HL-60/S4 treated with phorbol 12-myristate 13-acetate at 8.2 ng/mL for 4 days and 3 days (cell line): ENCODE data around the gene TBC1D8.

ENCODE experiments used
- in situ Hi-C: fragments of 300-500 bp; cut with MboI; formaldehyde crosslinking; loops from 2 replicates; pipeline ENCODE4 v1.15.0; 2022; ENCODE audit warnings: low sequenced_read_pairs

The TBC1D8 gene

GRCh38 chr2:101151146-101151858 is at the start of gene TBC1D8:
Gene TBC1D8, minus strand, starts transcription at chr2:101151382. Its CDS starts 129 bp downstream, at chr2:101151253.
- in situ Hi-C loops = loop anchor here (25.0 kb wide), 1 partner anchor 114 kb away; no protein-coding TSS in a partner anchor

GRCh38 chr2:101200676-101201075 is 49.5 kb upstream of the TBC1D8 start:
- in situ Hi-C loops = no loop called here

- in situ Hi-C loops = loop anchor here (25.0 kb wide), 1 partner anchor 587 kb away; no protein-coding TSS in a partner anchor
Observed at GRCh38 chr2:101199251-101199791, 48.1 kb upstream of the TBC1D8 start.

GRCh38 chr2:101197814-101198213 is 46.6 kb upstream of the TBC1D8 start:
- in situ Hi-C loops = loop anchor here (25.0 kb wide), 1 partner anchor 586 kb away; no protein-coding TSS in a partner anchor

- in situ Hi-C loops = loop anchor here (25.0 kb wide), 1 partner anchor 585 kb away; no protein-coding TSS in a partner anchor
Observed at GRCh38 chr2:101197215-101197745, 46.1 kb upstream of the TBC1D8 start.

- in situ Hi-C loops = loop anchor here (25.0 kb wide), 1 partner anchor 584 kb away; no protein-coding TSS in a partner anchor
Observed at GRCh38 chr2:101195871-101196661, 44.9 kb upstream of the TBC1D8 start.

- in situ Hi-C loops = loop anchor here (25.0 kb wide), 1 partner anchor 581 kb away; no protein-coding TSS in a partner anchor
Observed at GRCh38 chr2:101193033-101193626, 41.9 kb upstream of the TBC1D8 start.

GRCh38 chr2:101190747-101191516 is 39.8 kb upstream of the TBC1D8 start:
- in situ Hi-C loops = loop anchor here (25.0 kb wide), 1 partner anchor 579 kb away; no protein-coding TSS in a partner anchor

GRCh38 chr2:101188683-101189405 is 37.7 kb upstream of the TBC1D8 start:
- in situ Hi-C loops = loop anchor here (25.0 kb wide), 1 partner anchor 577 kb away; no protein-coding TSS in a partner anchor

GRCh38 chr2:101187131-101187530 is 35.9 kb upstream of the TBC1D8 start:
- in situ Hi-C loops = loop anchor here (25.0 kb wide), 1 partner anchor 575 kb away; no protein-coding TSS in a partner anchor

- in situ Hi-C loops = loop anchor here (25.0 kb wide), 1 partner anchor 573 kb away; no protein-coding TSS in a partner anchor
Observed at GRCh38 chr2:101185656-101186055, 34.5 kb upstream of the TBC1D8 start.

- in situ Hi-C loops = loop anchor here (25.0 kb wide), 1 partner anchor 573 kb away; no protein-coding TSS in a partner anchor
Observed at GRCh38 chr2:101185085-101185484, 33.9 kb upstream of the TBC1D8 start.

GRCh38 chr2:101179982-101180381 is 28.8 kb upstream of the TBC1D8 start:
- in situ Hi-C loops = loop anchor here (25.0 kb wide), 1 partner anchor 568 kb away; no protein-coding TSS in a partner anchor

- in situ Hi-C loops = loop anchor here (25.0 kb wide), 1 partner anchor 565 kb away; no protein-coding TSS in a partner anchor
Observed at GRCh38 chr2:101176803-101177202, 25.6 kb upstream of the TBC1D8 start.

GRCh38 chr2:101175991-101176390 is 24.8 kb upstream of the TBC1D8 start:
- in situ Hi-C loops = loop anchor here (25.0 kb wide), 1 partner anchor 564 kb away; no protein-coding TSS in a partner anchor

GRCh38 chr2:101173707-101174295 is 22.6 kb upstream of the TBC1D8 start:
- in situ Hi-C loops = loop anchor here (25.0 kb wide), 1 partner anchor 136 kb away; no protein-coding TSS in a partner anchor

- in situ Hi-C loops = loop anchor here (25.0 kb wide), 1 partner anchor 133 kb away; no protein-coding TSS in a partner anchor
Observed at GRCh38 chr2:101169822-101170221, 18.6 kb upstream of the TBC1D8 start.

GRCh38 chr2:101168706-101169105 is 17.5 kb upstream of the TBC1D8 start:
- in situ Hi-C loops = loop anchor here (25.0 kb wide), 1 partner anchor 131 kb away; no protein-coding TSS in a partner anchor
